K562 treated with DMSO at 1 percent for 48 hours (cell line): ENCODE data around the gene XRCC2. TPM values are rescaled to one million over a fixed set of nuclear protein-coding genes. Genes with fewer than 3 reads are reported as not detected.

Source experiments
- total RNA-seq: library from RNA; unstranded; fragments of 300-600 nt; gene quantifications from 2 replicates; pipeline ENCODE4 v1.2.3, GENCODE V29; 2022; ENCODE audit warnings: low replicate concordance; ENCODE audit errors: extremely low read depth

Gene XRCC2
- not detected in 2 replicates for total RNA-seq

GRCh38 chr7:152675759-152676636, at the start of gene XRCC2:
XRCC2 (minus strand) TSS chr7:152676141; CDS start chr7:152676079, 62 bp downstream.

Other genes with a start within 250 kb of the XRCC2 start
- not detected in 2 replicates for gene KMT2C, start 240.1 kb downstream of the XRCC2 start, total RNA-seq
- not detected in 2 replicates for gene ACTR3B, start 83.6 kb upstream of the XRCC2 start, total RNA-seq